Prostate gland (tissue), 2 donors: Measurements from ENCODE around the gene RAB3IP. TPM values are rescaled to one million over a fixed set of nuclear protein-coding genes. Genes with fewer than 3 reads are reported as not detected.
"Not testable (repeated sequence)": the region's sequence is repeated elsewhere in the genome, so short reads cannot be mapped to it uniquely, and the experiment has no call there.

Source experiments
- DNase-seq: peaks from one replicate; pipeline ENCODE4 v3.0.0-alpha.2; 2019; ENCODE audit warnings: low spot score
- H3K27ac ChIP-seq, 2 donors: fragments of 200-600 bp; sonication (generic); 2 replicates each; pipeline ENCODE4 v1.5.1; 2017 to 2019
- H3K27me3 ChIP-seq: fragments of 200-600 bp; sonication (generic); replicated peaks from 2 replicates; pipeline ENCODE4 v1.5.1; 2019; ENCODE audit not compliant: insufficient read depth
- H3K36me3 ChIP-seq, 2 donors: fragments of 200-600 bp; sonication (generic); 1 replicate in 1 of 2; 2 replicates in 1 of 2; pipeline versions ENCODE4 v1.5.1 to v1.8.1; 2017 to 2019
- H3K4me1 ChIP-seq: fragments of 200-600 bp; sonication (generic); replicated peaks from 2 replicates; pipeline ENCODE4 v1.5.1; 2019
- H3K4me3 ChIP-seq, 2 donors: fragments of 200-600 bp; sonication (generic); 2 replicates each; pipeline ENCODE4 v1.5.1; 2017 to 2019
- H3K9me3 ChIP-seq: fragments of 200-600 bp; sonication (generic); 2 replicates; pipeline ENCODE4 v1.5.1; 2017
- CTCF ChIP-seq, 4 experiments: fragments of 200-600 bp in 2 of 4; fragments of 450-650 bp in 2 of 4; sonication (generic) in 2 of 4; IDR thresholded peaks; 1 replicate in 3 of 4; 2 replicates in 1 of 4; pipeline ENCODE4 v1.5.1; 2016 to 2019; ENCODE audit warnings: antibody characterized with exemption in 4 of 4, mild to moderate bottlenecking in 2 of 4, moderate library complexity in 2 of 4
- POLR2A ChIP-seq: fragments of 450-650 bp; IDR thresholded peaks from one replicate; pipeline ENCODE4 v1.6.1; 2016; ENCODE audit warnings: antibody characterized with exemption, mild to moderate bottlenecking
- POLR2AphosphoS5 ChIP-seq: sonication (generic); formaldehyde crosslinking; IDR thresholded peaks from one replicate; pipeline ENCODE4 v1.6.1; 2017; ENCODE audit warnings: antibody characterized with exemption
- WGBS: methylation state at CpG from one replicate; pipeline ENCODE4 v1.1.5; 2018; 5-methylcytosine and 5-hydroxymethylcytosine counted together
- intact Hi-C: fragments of 100-400 bp; cut with DNase I; formaldehyde crosslinking; loops from one replicate; pipeline ENCODE4 v1.14.2; 2022
- total RNA-seq, 2 donors: library from RNA; depleted of rRNA; stranded (reverse); fragments of >200 nt; gene quantifications; one replicate each; pipeline ENCODE4 v1.1.0, GENCODE V29; 2016

The RAB3IP gene
- total RNA-seq, 2 donors from 2014 or later = 35.2 to 40.3 TPM

- no peak for DNase-seq
- Histone ChIP-seq H3K4me3 (no peak overlapping the region), H3K9me3 (no peaks in the 10 kb centered on the region), H3K36me3 (peaks cover 0 to 6% of the 10 kb centered on the region in 2 donors), H3K27me3 (no peaks in the 10 kb centered on the region), H3K4me1 (no peaks in the 10 kb centered on the region), H3K27ac (no peak overlapping the region)
- TF ChIP-seq POLR2AphosphoS5 (no peak), CTCF (IDR thresholded peaks at IDR 0.05) (no peak), POLR2A (no peak)
- intact Hi-C loops = no loop called here
- 94% methylated on average over 6 of the region's 6 CpGs for WGBS
Observed at GRCh38 chr12:69766260-69766659, 27.6 kb downstream of the RAB3IP start.

GRCh38 chr12:69779928-69780327 lies 41.3 kb downstream of the RAB3IP start:
- TF ChIP-seq CTCF (IDR thresholded peaks at IDR 0.05) = no peak
- no peak for TF ChIP-seq POLR2AphosphoS5
- TF ChIP-seq POLR2A = no peak
- DNase-seq = no peak
- Histone ChIP-seq H3K36me3 (no peaks in the 10 kb centered on the region), H3K27ac (no peak overlapping the region), H3K4me3 (no peak overlapping the region), H3K27me3 (no peaks in the 10 kb centered on the region), H3K9me3 (no peaks in the 10 kb centered on the region), H3K4me1 (no peaks in the 10 kb centered on the region)
- intact Hi-C loops = no loop called here
- WGBS = 58% methylated on average over 7 of the region's 7 CpGs

DNA sequence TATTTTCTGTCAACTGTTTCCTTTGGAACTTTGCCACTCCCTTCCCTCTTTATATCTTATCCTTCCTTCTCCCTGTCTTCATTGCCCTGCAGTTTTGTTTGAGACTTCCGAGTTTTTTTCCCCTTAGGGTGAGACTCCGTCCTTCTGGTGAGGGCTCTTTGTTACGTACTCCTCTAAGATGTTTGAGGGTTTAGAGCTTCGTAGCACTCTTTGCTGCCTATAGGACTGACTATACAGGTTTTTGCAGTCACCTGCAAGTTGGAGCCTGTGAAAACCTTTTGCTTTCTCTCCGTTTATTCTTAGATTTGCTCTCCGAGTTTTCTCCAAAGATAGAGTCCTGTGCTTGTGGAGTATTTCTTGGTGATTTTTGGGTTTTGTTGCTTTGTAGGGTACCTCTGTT lies 44.7 kb downstream of the RAB3IP start:
- 67% methylated on average over 6 of the region's 6 CpGs for WGBS
- Histone ChIP-seq H3K27me3 (no peaks in the 10 kb centered on the region), H3K4me1 (no peaks in the 10 kb centered on the region), H3K27ac (no peak overlapping the region), H3K9me3 (no peaks in the 10 kb centered on the region), H3K4me3 (no peak overlapping the region), H3K36me3 (no peaks in the 10 kb centered on the region)
- DNase-seq = no peak
- intact Hi-C loops = no loop called here
- TF ChIP-seq POLR2AphosphoS5 = no peak
- TF ChIP-seq POLR2A = no peak
- no peak for TF ChIP-seq CTCF (IDR thresholded peaks at IDR 0.05)

DNA sequence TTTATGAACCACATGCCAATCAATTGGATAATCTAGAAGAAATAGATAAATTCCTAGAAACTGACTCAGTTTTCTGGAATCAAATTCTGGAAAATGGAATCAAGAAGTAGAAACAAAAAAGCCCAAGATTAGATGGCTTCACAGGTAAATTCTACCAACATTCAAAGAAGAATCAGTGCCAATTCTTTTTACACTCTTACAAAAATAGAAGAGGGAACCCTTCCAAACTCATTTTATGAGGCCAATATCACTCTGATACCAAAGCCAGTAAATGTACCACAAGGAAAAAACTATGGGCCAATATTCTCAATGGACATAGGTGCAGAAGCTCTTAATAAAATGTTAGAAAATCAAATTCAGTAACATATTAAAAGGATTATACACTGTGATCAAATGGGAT lies 50.7 kb downstream of the RAB3IP start:
- no peak for TF ChIP-seq POLR2A
- TF ChIP-seq CTCF (IDR thresholded peaks at IDR 0.05) = no peak
- TF ChIP-seq POLR2AphosphoS5 = no peak
- Histone ChIP-seq H3K4me3 (no peak overlapping the region), H3K36me3 (no peaks in the 10 kb centered on the region), H3K4me1 (no peaks in the 10 kb centered on the region), H3K9me3 (no peaks in the 10 kb centered on the region), H3K27ac (no peak overlapping the region), H3K27me3 (no peaks in the 10 kb centered on the region)
- DNase-seq = no peak
- intact Hi-C loops = no loop called here

GRCh38 chr12:69792533-69792932 lies 53.9 kb downstream of the RAB3IP start:
- H3K9me3 ChIP-seq = no peaks in the 10 kb centered on the region
- no peak for DNase-seq
- intact Hi-C loops = no loop called here
- no peaks in the 10 kb centered on the region for H3K27me3 ChIP-seq
- no peaks in the 10 kb centered on the region for H3K36me3 ChIP-seq
- H3K27ac ChIP-seq = no peak overlapping the region
- 98% methylated on average over 2 of the region's 2 CpGs for WGBS
- no peaks in the 10 kb centered on the region for H3K4me1 ChIP-seq
- TF ChIP-seq CTCF (IDR thresholded peaks at IDR 0.05) (no peak), POLR2A (no peak)
- H3K4me3 ChIP-seq = no peak overlapping the region

DNA sequence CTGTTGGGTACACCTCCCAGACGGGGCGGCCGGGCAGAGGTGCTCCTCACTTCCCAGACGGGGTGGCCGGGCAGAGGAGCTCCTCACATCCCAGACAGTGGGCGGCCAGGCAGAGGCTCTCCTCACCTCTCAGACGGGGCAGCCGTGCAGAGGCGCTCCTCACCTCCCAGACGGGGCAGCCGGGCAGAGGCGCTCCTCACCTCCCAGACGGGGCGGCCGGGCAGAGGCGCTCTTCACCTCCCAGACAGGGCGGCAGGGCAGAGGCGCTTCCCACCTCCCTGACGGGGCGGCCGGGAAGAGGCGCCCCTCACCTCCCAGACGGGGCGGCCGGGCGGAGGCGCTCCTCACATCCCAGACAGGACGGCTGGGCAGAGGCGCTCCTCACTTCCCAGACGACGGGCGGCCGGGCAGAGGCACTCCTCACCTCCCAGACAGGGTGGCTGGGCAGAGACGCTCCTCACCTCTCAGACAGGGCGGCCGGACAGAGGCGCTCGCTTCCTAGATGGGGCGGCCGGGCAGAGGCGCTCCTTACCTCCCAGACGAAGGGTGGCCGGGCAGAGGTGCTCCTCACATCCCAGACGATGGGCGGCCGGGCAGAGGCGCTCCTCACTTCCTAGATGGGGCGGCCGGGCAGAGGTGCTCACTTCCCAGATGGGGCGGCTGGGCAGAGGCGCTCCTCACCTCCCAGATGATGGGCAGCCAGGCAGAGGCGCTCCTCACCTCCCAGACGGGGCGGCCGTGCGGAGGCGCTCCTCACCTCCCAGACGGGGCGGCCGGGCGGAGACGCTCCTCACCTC lies 68.6 kb downstream of the RAB3IP start:
- intact Hi-C loops, DNase-seq, H3K4me3 ChIP-seq, H3K27me3 ChIP-seq, H3K27ac ChIP-seq, H3K4me1 ChIP-seq, H3K9me3 ChIP-seq, H3K36me3 ChIP-seq: not testable (repeated sequence)
- WGBS = 93% methylated on average over 57 of the region's 62 CpGs
